T-cell (primary cell): Measurements from ENCODE around the gene TMEM250. TPM values are rescaled to one million over a fixed set of nuclear protein-coding genes. Genes with fewer than 3 reads are reported as not detected.

Source experiments
- ATAC-seq, 4 experiments: fragments of 200-7000 bp in 3 of 4; fragments of 150-1000 bp in 1 of 4; cut with Tn5 transposase; replicated peaks in 1 of 4; 1 replicate in 3 of 4; 2 replicates in 1 of 4; pipeline ENCODE4 v1.10.0; 2021; ENCODE audit warnings: moderate library complexity in 3 of 4, mild to moderate bottlenecking in 2 of 4, moderate number of reproducible peaks in 1 of 4
- CTCF ChIA-PET, 2 donors: fragments of 300-600 bp; sonication (Branson Sonifier 250); formaldehyde crosslinking; loops; one replicate each; lab custom pipeline; 2022; ENCODE audit warnings: antibody characterized with exemption in 2 of 2; lab: Charles Lee
- POLR2A ChIA-PET, 2 donors: fragments of 300-600 bp; sonication (Branson Sonifier 250); formaldehyde crosslinking; loops; one replicate each; lab custom pipeline; 2022; ENCODE audit warnings: antibody characterized with exemption in 2 of 2; lab: Charles Lee
- DNase-seq, 35 experiments: peaks; one replicate each; pipeline versions ENCODE4 v3.0.0 to v3.0.0-alpha.2; 2013 to 2023
- H3K27ac ChIP-seq: one replicate; pipeline ENCODE4 v1.5.1; 2013; ENCODE audit warnings: low read length
- H3K27me3 ChIP-seq, 2 experiments: replicated peaks in 1 of 2; 1 replicate in 1 of 2; 2 replicates in 1 of 2; pipeline versions ENCODE4 v1.6.1 to v1.7.0; 2013; ENCODE audit warnings: low read length in 1 of 2, mixed read lengths in 1 of 2; ENCODE audit not compliant: control insufficient read depth in 2 of 2, insufficient read depth in 2 of 2; ENCODE audit errors: extremely low read depth in 1 of 2
- H3K36me3 ChIP-seq, 2 donors: 1 replicate in 1 of 2; 2 replicates in 1 of 2; pipeline versions ENCODE4 v1.6.1 to v1.7.0; 2013; ENCODE audit warnings: low read length in 1 of 2; ENCODE audit not compliant: control insufficient read depth in 2 of 2, insufficient read depth in 1 of 2; ENCODE audit errors: extremely low read depth in 1 of 2
- H3K4me1 ChIP-seq, 2 experiments: 1 replicate in 1 of 2; 2 replicates in 1 of 2; pipeline versions ENCODE4 v1.6.1 to v1.7.0; 2013; ENCODE audit warnings: low read length in 2 of 2, mixed read lengths in 1 of 2; ENCODE audit not compliant: insufficient read depth in 2 of 2, control insufficient read depth in 1 of 2; ENCODE audit errors: extremely low read depth in 1 of 2
- H3K4me3 ChIP-seq, 2 donors: 1 replicate in 1 of 2; 2 replicates in 1 of 2; pipeline versions ENCODE4 v1.5.1 to v1.7.0; 2013; ENCODE audit warnings: mild to moderate bottlenecking in 2 of 2, low read length in 1 of 2, moderate library complexity in 1 of 2; ENCODE audit not compliant: control insufficient read depth in 1 of 2; ENCODE audit errors: extremely low read depth in 1 of 2
- H3K9me3 ChIP-seq: 2 replicates; pipeline ENCODE4 v1.7.0; 2013
- H3K27ac Mint-ChIP-seq, 2 donors: one replicate each; pipeline ENCODE4 v1.8.0; 2020 to 2021; ENCODE audit warnings: mild to moderate bottlenecking in 2 of 2, mixed read lengths in 2 of 2
- H3K27me3 Mint-ChIP-seq, 2 donors: one replicate each; pipeline ENCODE4 v1.8.0; 2021 to 2022; ENCODE audit warnings: mixed read lengths in 2 of 2
- H3K36me3 Mint-ChIP-seq: one replicate; pipeline ENCODE4 v1.8.0; 2021; ENCODE audit warnings: mixed read lengths
- H3K4me1 Mint-ChIP-seq, 3 donors: one replicate each; pipeline ENCODE4 v1.8.0; 2020 to 2022; ENCODE audit warnings: mixed read lengths in 3 of 3, mild to moderate bottlenecking in 1 of 3
- H3K4me3 Mint-ChIP-seq, 3 donors: one replicate each; pipeline ENCODE4 v1.8.0; 2020 to 2022; ENCODE audit warnings: mild to moderate bottlenecking in 3 of 3, mixed read lengths in 3 of 3, moderate library complexity in 3 of 3
- H3K9me3 Mint-ChIP-seq, 3 donors: one replicate each; pipeline ENCODE4 v1.8.0; 2020 to 2022; ENCODE audit warnings: mixed read lengths in 3 of 3
- WGBS: methylation state at CpG from one replicate; pipeline ENCODE4 v1.1.5; 2013; ENCODE audit warnings: missing lambda C conversion rate; ENCODE audit not compliant: insufficient coverage; 5-methylcytosine and 5-hydroxymethylcytosine counted together
- total RNA-seq, 35 experiments: library from RNA in 6 of 35; stranded (reverse) in 6 of 35; fragments of 120-200 nt in 1 of 35; gene quantifications; one replicate each; pipeline versions ENCODE4 v1.2.1 to v1.2.4 and lab custom pipeline; 2013 to 2026

The TMEM250 gene
- total RNA-seq, 5 donors from 2014 or later (not counting 1 experiment from before 2014, with no cell fraction given): 21.0 to 77.9 (median 63.0) TPM

- CTCF ChIA-PET: no interaction called here
- Histone ChIP-seq H3K27me3 (peaks cover 0 to 9% of the 10 kb centered on the region in 2 experiments), H3K36me3 (no peaks in the 10 kb centered on the region), H3K4me3 (no peak overlapping the region), H3K27ac (no peak overlapping the region), H3K9me3 (no peaks in the 10 kb centered on the region), H3K4me1 (peaks cover 0 to 15% of the 10 kb centered on the region in 2 experiments)
- Mint-ChIP-seq H3K4me1 (peaks cover 13 to 17% (median 16%) of the 10 kb centered on the region in 3 donors), H3K36me3 (peaks cover 3% of the 10 kb centered on the region), H3K4me3 (no peak overlapping the region), H3K9me3 (no peaks in the 10 kb centered on the region), H3K27me3 (no peaks in the 10 kb centered on the region), H3K27ac (no peak overlapping the region)
- ATAC-seq: no peak
- DNase-seq: no peak
- POLR2A ChIA-PET: no interaction called here
- 92% methylated on average over 28 of the region's 28 CpGs for WGBS
These were observed 44.0 kb downstream of the TMEM250 start for GRCh38 chr9:136074706-136075105.

Other genes starting within 250 kb of the TMEM250 start
- 10 to 100 TPM; 25.6 to 38.7 (median 35.6) TPM for gene CAMSAP1, start 211.3 kb downstream of the TMEM250 start, total RNA-seq
- gene UBAC1, start 157.5 kb downstream of the TMEM250 start, total RNA-seq: 10 to 100 TPM; 25.9 to 37.3 (median 33.6) TPM
- gene NACC2, start 23.6 kb downstream of the TMEM250 start, total RNA-seq: 10 to 100 TPM in 3 of 5 donors, 1 to 10 TPM in 2; 4.2 to 11.7 (median 11.3) TPM
- gene LHX3, start 86.3 kb upstream of the TMEM250 start, total RNA-seq: under 1 TPM in 2 of 5 donors, not detected in 3; 0.13 to 0.42 TPM
- 10 to 100 TPM; 14.1 to 19.4 (median 17.0) TPM for gene QSOX2, start 126.9 kb upstream of the TMEM250 start, total RNA-seq
- gene CCDC187, start 185.2 kb upstream of the TMEM250 start, total RNA-seq: under 1 TPM in 4 of 5 donors, not detected in 1; 0.07 to 0.20 (median 0.09) TPM
- 10 to 100 TPM in 2 of 5 donors, 1 to 10 TPM in 3; 8.6 to 11.5 (median 9.7) TPM for gene GPSM1, start 208.7 kb upstream of the TMEM250 start, total RNA-seq
- 10 to 100 TPM; 20.4 to 46.8 (median 36.3) TPM for gene DNLZ, start 244.9 kb upstream of the TMEM250 start, total RNA-seq